ENCODE results near the gene ZCWPW1. TPM values are rescaled to one million over a fixed set of nuclear protein-coding genes. Genes with fewer than 3 reads are reported as not detected.
A peak's percentile ranks its signal among the peaks of the same experiment; 100 is the strongest.

Gene ZCWPW1
- polyA plus RNA-seq, 2 donors: 2.2 to 2.8 TPM

DNA sequence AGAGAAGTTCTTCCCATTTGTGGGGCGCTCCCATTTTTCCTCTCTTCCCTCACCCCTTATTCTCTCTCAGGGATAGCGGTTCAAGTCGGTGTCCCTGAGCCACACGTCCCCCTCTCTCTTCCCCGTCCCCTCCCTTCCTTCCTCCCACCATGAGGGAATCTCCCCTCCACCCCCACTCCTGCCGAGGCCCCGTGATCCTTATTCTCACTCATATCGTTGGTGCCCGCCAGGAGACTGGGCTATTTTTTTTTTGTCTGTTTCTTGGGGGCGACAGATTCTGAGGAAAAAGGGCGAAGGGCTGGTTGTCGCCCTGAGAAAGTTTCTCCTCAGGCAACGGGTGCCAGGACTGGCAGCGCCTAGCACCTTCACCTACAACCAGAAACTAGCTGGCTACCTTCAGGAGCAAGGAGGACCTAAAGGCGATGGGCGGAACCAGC lies 723 bp downstream of the ZCWPW1 start:
- H3K9me3 ChIP-seq (ENCODE audit: control insufficient read depth in 2 of 2, insufficient read depth in 1 of 2, low read depth in 1 of 2, low read length in 1 of 2): no peaks in the 10 kb centered on the region
- peak overlapping the region in 1 of 2 donors; percentile 100 for H3K27ac ChIP-seq (ENCODE audit: low read depth in 2 of 2, low read length in 1 of 2)
- peak overlapping the region; percentile 65 to 84 for H3K4me3 ChIP-seq (ENCODE audit: low read depth in 1 of 2, low read length in 2 of 2)
- H3K4me1 ChIP-seq (ENCODE audit: control insufficient read depth in 2 of 2, insufficient read depth in 2 of 2, low read length in 1 of 2): peaks cover 8 to 16% of the 10 kb centered on the region in 2 donors
- H3K27me3 ChIP-seq (ENCODE audit: control insufficient read depth in 1 of 2, insufficient read depth in 2 of 2, low read length in 2 of 2): no peaks in the 10 kb centered on the region
- H3K36me3 ChIP-seq (ENCODE audit: control insufficient read depth in 2 of 2, insufficient read depth in 2 of 2, low read length in 1 of 2): peaks cover 0 to under 1% of the 10 kb centered on the region in 2 donors
- 55 to 57% methylated on average over 16 of the region's 16 CpGs for WGBS, 2 donors

- H3K36me3 ChIP-seq (ENCODE audit: control insufficient read depth in 2 of 2, insufficient read depth in 2 of 2, low read length in 1 of 2): no peaks in the 10 kb centered on the region
Measured at GRCh38 chr7:100426516-100426915, 2.0 kb downstream of the ZCWPW1 start.

DNA sequence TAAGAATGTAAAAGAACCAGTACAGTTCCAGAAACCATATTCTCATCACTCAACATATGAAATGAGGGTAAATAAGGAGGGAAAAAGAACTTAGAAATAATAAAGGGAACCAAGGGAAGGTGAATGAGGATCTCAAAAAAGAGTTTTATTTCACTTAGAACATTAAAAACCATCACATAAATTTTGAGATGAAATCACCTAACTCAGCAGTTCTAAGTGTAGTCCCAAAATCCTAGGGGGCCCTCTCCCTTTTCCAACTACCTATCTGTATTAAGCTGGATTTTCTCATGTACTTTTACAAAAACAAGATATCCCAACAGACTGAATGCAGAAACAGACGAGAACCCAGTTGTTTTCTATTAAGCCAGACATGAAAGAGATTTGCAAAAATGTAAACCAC lies 3.2 kb downstream of the ZCWPW1 start:
- Histone ChIP-seq H3K4me3 (ENCODE audit: low read depth in 1 of 2, low read length in 2 of 2) (no peak overlapping the region), H3K4me1 (ENCODE audit: control insufficient read depth in 2 of 2, insufficient read depth in 2 of 2, low read length in 1 of 2) (peaks cover 0 to 3% of the 10 kb centered on the region in 2 donors), H3K9me3 (ENCODE audit: control insufficient read depth in 2 of 2, insufficient read depth in 1 of 2, low read depth in 1 of 2, low read length in 1 of 2) (no peaks in the 10 kb centered on the region), H3K36me3 (ENCODE audit: control insufficient read depth in 2 of 2, insufficient read depth in 2 of 2, low read length in 1 of 2) (no peaks in the 10 kb centered on the region), H3K27me3 (ENCODE audit: control insufficient read depth in 1 of 2, insufficient read depth in 2 of 2, low read length in 2 of 2) (no peaks in the 10 kb centered on the region), H3K27ac (ENCODE audit: low read depth in 2 of 2, low read length in 1 of 2) (no peak overlapping the region)
- 60 to 66% methylated on average over 1 of the region's 1 CpG for WGBS, 2 donors

More at GRCh38 chr7:100426516-100426915, 2.0 kb downstream of the ZCWPW1 start:
- H3K9me3 ChIP-seq (ENCODE audit: control insufficient read depth in 2 of 2, insufficient read depth in 1 of 2, low read depth in 1 of 2, low read length in 1 of 2): no peaks in the 10 kb centered on the region
- H3K27ac ChIP-seq (ENCODE audit: low read depth in 2 of 2, low read length in 1 of 2): no peak overlapping the region
- H3K4me1 ChIP-seq (ENCODE audit: control insufficient read depth in 2 of 2, insufficient read depth in 2 of 2, low read length in 1 of 2): peaks cover 8 to 13% of the 10 kb centered on the region in 2 donors
- no peaks in the 10 kb centered on the region for H3K27me3 ChIP-seq (ENCODE audit: control insufficient read depth in 1 of 2, insufficient read depth in 2 of 2, low read length in 2 of 2)
- H3K4me3 ChIP-seq (ENCODE audit: low read depth in 1 of 2, low read length in 2 of 2): no peak overlapping the region

DNA sequence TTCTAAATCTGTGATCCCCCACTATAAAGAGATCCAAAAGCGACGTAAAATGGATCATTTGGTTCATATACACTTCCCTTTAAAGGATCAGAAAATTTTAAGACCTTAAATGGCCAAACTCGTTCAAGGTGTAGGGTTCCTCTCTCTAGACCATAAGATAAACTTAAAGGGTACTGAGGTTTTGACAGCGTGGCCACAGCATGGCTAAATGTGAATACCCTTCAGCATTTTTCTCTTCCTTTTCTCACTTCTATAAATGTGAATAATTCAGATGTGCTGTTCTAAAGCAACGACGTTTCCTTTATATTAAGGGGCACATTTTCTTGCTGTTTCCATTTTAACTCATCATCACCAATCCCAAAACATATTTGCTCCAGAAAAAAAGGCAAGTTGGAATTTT lies 5.2 kb downstream of the ZCWPW1 start:
- H3K9me3 ChIP-seq (ENCODE audit: control insufficient read depth in 2 of 2, insufficient read depth in 1 of 2, low read depth in 1 of 2, low read length in 1 of 2): no peaks in the 10 kb centered on the region
- H3K27me3 ChIP-seq (ENCODE audit: control insufficient read depth in 1 of 2, insufficient read depth in 2 of 2, low read length in 2 of 2): no peaks in the 10 kb centered on the region
- H3K36me3 ChIP-seq (ENCODE audit: control insufficient read depth in 2 of 2, insufficient read depth in 2 of 2, low read length in 1 of 2): no peaks in the 10 kb centered on the region
- no peak overlapping the region for H3K4me3 ChIP-seq (ENCODE audit: low read depth in 1 of 2, low read length in 2 of 2)
- 84 to 89% methylated on average over 6 of the region's 6 CpGs for WGBS, 2 donors
- H3K27ac ChIP-seq (ENCODE audit: low read depth in 2 of 2, low read length in 1 of 2): no peak overlapping the region
- peaks cover 0 to 3% of the 10 kb centered on the region in 2 donors for H3K4me1 ChIP-seq (ENCODE audit: control insufficient read depth in 2 of 2, insufficient read depth in 2 of 2, low read length in 1 of 2)

DNA sequence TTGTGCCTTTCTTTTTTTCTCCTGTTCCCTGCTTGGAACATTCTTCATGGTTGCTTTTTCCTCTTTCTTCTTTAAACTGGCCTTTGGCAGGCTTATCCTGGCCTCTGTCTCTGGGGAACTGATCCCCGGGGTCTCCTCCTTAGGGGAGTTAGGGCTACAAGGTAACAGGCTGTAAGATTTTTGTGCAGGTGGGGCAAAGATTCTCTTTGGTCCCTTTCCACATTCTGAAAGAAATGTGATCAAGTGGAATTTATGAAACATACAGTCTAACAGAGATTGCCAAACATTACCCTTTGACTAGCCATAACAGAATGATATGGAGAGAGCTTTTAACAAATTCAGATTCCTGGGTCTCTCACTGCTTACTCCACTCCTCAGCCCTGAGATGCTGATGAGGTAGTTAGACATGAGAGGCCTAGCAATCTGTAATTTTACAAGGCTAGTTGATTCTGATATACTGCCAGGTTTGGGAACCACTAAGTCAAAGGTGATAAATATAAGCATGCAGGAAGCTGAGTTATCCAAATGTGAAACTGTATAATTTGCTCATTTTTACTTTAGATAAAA lies 8.8 kb downstream of the ZCWPW1 start:
- Histone ChIP-seq H3K27ac (ENCODE audit: low read depth in 2 of 2, low read length in 1 of 2) (no peak overlapping the region), H3K36me3 (ENCODE audit: control insufficient read depth in 2 of 2, insufficient read depth in 2 of 2, low read length in 1 of 2) (no peaks in the 10 kb centered on the region), H3K4me3 (ENCODE audit: low read depth in 1 of 2, low read length in 2 of 2) (no peak overlapping the region), H3K9me3 (ENCODE audit: control insufficient read depth in 2 of 2, insufficient read depth in 1 of 2, low read depth in 1 of 2, low read length in 1 of 2) (no peaks in the 10 kb centered on the region), H3K27me3 (ENCODE audit: control insufficient read depth in 1 of 2, insufficient read depth in 2 of 2, low read length in 2 of 2) (no peaks in the 10 kb centered on the region), H3K4me1 (ENCODE audit: control insufficient read depth in 2 of 2, insufficient read depth in 2 of 2, low read length in 1 of 2) (no peaks in the 10 kb centered on the region)
- WGBS, 2 donors: 65 to 72% methylated on average over 1 of the region's 1 CpG

GRCh38 chr7:100418930-100419659 lies 9.4 kb downstream of the ZCWPW1 start:
- Histone ChIP-seq H3K27ac (ENCODE audit: low read depth in 2 of 2, low read length in 1 of 2) (no peak overlapping the region), H3K36me3 (ENCODE audit: control insufficient read depth in 2 of 2, insufficient read depth in 2 of 2, low read length in 1 of 2) (no peaks in the 10 kb centered on the region), H3K9me3 (ENCODE audit: control insufficient read depth in 2 of 2, insufficient read depth in 1 of 2, low read depth in 1 of 2, low read length in 1 of 2) (no peaks in the 10 kb centered on the region), H3K4me3 (ENCODE audit: low read depth in 1 of 2, low read length in 2 of 2) (no peak overlapping the region), H3K27me3 (ENCODE audit: control insufficient read depth in 1 of 2, insufficient read depth in 2 of 2, low read length in 2 of 2) (no peaks in the 10 kb centered on the region), H3K4me1 (ENCODE audit: control insufficient read depth in 2 of 2, insufficient read depth in 2 of 2, low read length in 1 of 2) (no peaks in the 10 kb centered on the region)
- WGBS, 2 donors: 86 to 87% methylated on average over 1 of the region's 1 CpG

- no peak overlapping the region for H3K27ac ChIP-seq (ENCODE audit: low read depth in 2 of 2, low read length in 1 of 2)
- H3K36me3 ChIP-seq (ENCODE audit: control insufficient read depth in 2 of 2, insufficient read depth in 2 of 2, low read length in 1 of 2): no peaks in the 10 kb centered on the region
- H3K9me3 ChIP-seq (ENCODE audit: control insufficient read depth in 2 of 2, insufficient read depth in 1 of 2, low read depth in 1 of 2, low read length in 1 of 2): no peaks in the 10 kb centered on the region
- no peak overlapping the region for H3K4me3 ChIP-seq (ENCODE audit: low read depth in 1 of 2, low read length in 2 of 2)
- no peaks in the 10 kb centered on the region for H3K4me1 ChIP-seq (ENCODE audit: control insufficient read depth in 2 of 2, insufficient read depth in 2 of 2, low read length in 1 of 2)
- WGBS, 2 donors: 90 to 95% methylated on average over 5 of the region's 5 CpGs
- no peaks in the 10 kb centered on the region for H3K27me3 ChIP-seq (ENCODE audit: control insufficient read depth in 1 of 2, insufficient read depth in 2 of 2, low read length in 2 of 2)
Measured at GRCh38 chr7:100415448-100415847, 13.1 kb downstream of the ZCWPW1 start.

GRCh38 chr7:100413889-100414288 lies 14.6 kb downstream of the ZCWPW1 start:
- Histone ChIP-seq H3K27me3 (ENCODE audit: control insufficient read depth in 1 of 2, insufficient read depth in 2 of 2, low read length in 2 of 2) (no peaks in the 10 kb centered on the region), H3K36me3 (ENCODE audit: control insufficient read depth in 2 of 2, insufficient read depth in 2 of 2, low read length in 1 of 2) (no peaks in the 10 kb centered on the region), H3K27ac (ENCODE audit: low read depth in 2 of 2, low read length in 1 of 2) (no peak overlapping the region), H3K4me1 (ENCODE audit: control insufficient read depth in 2 of 2, insufficient read depth in 2 of 2, low read length in 1 of 2) (no peaks in the 10 kb centered on the region), H3K4me3 (ENCODE audit: low read depth in 1 of 2, low read length in 2 of 2) (no peak overlapping the region), H3K9me3 (ENCODE audit: control insufficient read depth in 2 of 2, insufficient read depth in 1 of 2, low read depth in 1 of 2, low read length in 1 of 2) (no peaks in the 10 kb centered on the region)
- WGBS, 2 donors: 69 to 85% methylated on average over 1 of the region's 1 CpG

DNA sequence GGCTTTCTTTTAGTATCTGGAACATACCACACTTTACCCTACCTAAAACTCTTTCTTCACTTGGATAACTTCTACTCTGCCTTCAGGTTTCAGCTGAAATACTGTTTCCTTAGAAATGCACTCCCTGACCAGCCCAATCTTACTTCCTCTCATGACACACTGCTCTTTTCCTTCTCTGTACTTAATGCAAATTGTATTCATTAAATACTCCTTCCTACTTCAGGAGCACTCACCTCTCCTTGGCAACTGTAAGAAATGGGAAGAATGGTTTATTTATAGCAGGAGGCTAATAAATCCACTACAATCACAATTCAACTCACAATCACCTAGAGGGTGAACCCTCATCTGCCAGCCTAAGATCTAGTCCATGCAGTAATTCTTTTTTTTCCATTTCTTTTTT lies 15.2 kb downstream of the ZCWPW1 start:
- H3K27me3 ChIP-seq (ENCODE audit: control insufficient read depth in 1 of 2, insufficient read depth in 2 of 2, low read length in 2 of 2): no peaks in the 10 kb centered on the region
- H3K4me3 ChIP-seq (ENCODE audit: low read depth in 1 of 2, low read length in 2 of 2): no peak overlapping the region
- no peaks in the 10 kb centered on the region for H3K36me3 ChIP-seq (ENCODE audit: control insufficient read depth in 2 of 2, insufficient read depth in 2 of 2, low read length in 1 of 2)
- H3K9me3 ChIP-seq (ENCODE audit: control insufficient read depth in 2 of 2, insufficient read depth in 1 of 2, low read depth in 1 of 2, low read length in 1 of 2): no peaks in the 10 kb centered on the region
- no peak overlapping the region for H3K27ac ChIP-seq (ENCODE audit: low read depth in 2 of 2, low read length in 1 of 2)
- H3K4me1 ChIP-seq (ENCODE audit: control insufficient read depth in 2 of 2, insufficient read depth in 2 of 2, low read length in 1 of 2): no peaks in the 10 kb centered on the region

GRCh38 chr7:100411101-100411500 lies 17.4 kb downstream of the ZCWPW1 start:
- Histone ChIP-seq H3K4me3 (ENCODE audit: low read depth in 1 of 2, low read length in 2 of 2) (no peak overlapping the region), H3K4me1 (ENCODE audit: control insufficient read depth in 2 of 2, insufficient read depth in 2 of 2, low read length in 1 of 2) (no peaks in the 10 kb centered on the region), H3K36me3 (ENCODE audit: control insufficient read depth in 2 of 2, insufficient read depth in 2 of 2, low read length in 1 of 2) (no peaks in the 10 kb centered on the region), H3K27ac (ENCODE audit: low read depth in 2 of 2, low read length in 1 of 2) (no peak overlapping the region), H3K9me3 (ENCODE audit: control insufficient read depth in 2 of 2, insufficient read depth in 1 of 2, low read depth in 1 of 2, low read length in 1 of 2) (no peaks in the 10 kb centered on the region), H3K27me3 (ENCODE audit: control insufficient read depth in 1 of 2, insufficient read depth in 2 of 2, low read length in 2 of 2) (no peaks in the 10 kb centered on the region)
- 93 to 97% methylated on average over 6 of the region's 6 CpGs for WGBS, 2 donors
